Activated T-cell treated with anti-CD3 and anti-CD28 coated beads, Interleukin-2, amount 50 U/mL, for 24 hours (primary cell): ENCODE data around the gene EPC2.
"Not testable (repeated sequence)": the region's sequence is repeated elsewhere in the genome, so short reads cannot be mapped to it uniquely, and the experiment has no call there.

Experiments used
- DNase-seq: peaks from one replicate; pipeline ENCODE4 v3.0.0-alpha.2; 2020
- H3K27ac Mint-ChIP-seq: 2 replicates; pipeline ENCODE4 v1.8.0; 2020; ENCODE audit warnings: mild to moderate bottlenecking, mixed read lengths
- H3K27me3 Mint-ChIP-seq: 2 replicates; pipeline ENCODE4 v1.8.0; 2020; ENCODE audit warnings: mixed read lengths
- H3K36me3 Mint-ChIP-seq: 2 replicates; pipeline ENCODE4 v1.8.0; 2020; ENCODE audit warnings: low read depth, mixed read lengths
- H3K4me1 Mint-ChIP-seq: 2 replicates; pipeline ENCODE4 v1.8.0; 2020; ENCODE audit warnings: low read depth, mixed read lengths
- H3K4me3 Mint-ChIP-seq: 2 replicates; pipeline ENCODE4 v1.8.0; 2020; ENCODE audit warnings: mild to moderate bottlenecking, moderate library complexity, mixed read lengths
- H3K9me3 Mint-ChIP-seq: 2 replicates; pipeline ENCODE4 v1.8.0; 2020; ENCODE audit warnings: mixed read lengths

EPC2 gene

GRCh38 chr2:148675708-148676107 is 31.2 kb downstream of the EPC2 start:
- Mint-ChIP-seq H3K4me3 (no peak overlapping the region), H3K9me3 (peaks cover 2% of the 10 kb centered on the region), H3K4me1 (peaks cover 76% of the 10 kb centered on the region), H3K36me3 (peaks cover 22% of the 10 kb centered on the region), H3K27ac (no peak overlapping the region), H3K27me3 (no peaks in the 10 kb centered on the region)
- DNase-seq: no peak

DNA sequence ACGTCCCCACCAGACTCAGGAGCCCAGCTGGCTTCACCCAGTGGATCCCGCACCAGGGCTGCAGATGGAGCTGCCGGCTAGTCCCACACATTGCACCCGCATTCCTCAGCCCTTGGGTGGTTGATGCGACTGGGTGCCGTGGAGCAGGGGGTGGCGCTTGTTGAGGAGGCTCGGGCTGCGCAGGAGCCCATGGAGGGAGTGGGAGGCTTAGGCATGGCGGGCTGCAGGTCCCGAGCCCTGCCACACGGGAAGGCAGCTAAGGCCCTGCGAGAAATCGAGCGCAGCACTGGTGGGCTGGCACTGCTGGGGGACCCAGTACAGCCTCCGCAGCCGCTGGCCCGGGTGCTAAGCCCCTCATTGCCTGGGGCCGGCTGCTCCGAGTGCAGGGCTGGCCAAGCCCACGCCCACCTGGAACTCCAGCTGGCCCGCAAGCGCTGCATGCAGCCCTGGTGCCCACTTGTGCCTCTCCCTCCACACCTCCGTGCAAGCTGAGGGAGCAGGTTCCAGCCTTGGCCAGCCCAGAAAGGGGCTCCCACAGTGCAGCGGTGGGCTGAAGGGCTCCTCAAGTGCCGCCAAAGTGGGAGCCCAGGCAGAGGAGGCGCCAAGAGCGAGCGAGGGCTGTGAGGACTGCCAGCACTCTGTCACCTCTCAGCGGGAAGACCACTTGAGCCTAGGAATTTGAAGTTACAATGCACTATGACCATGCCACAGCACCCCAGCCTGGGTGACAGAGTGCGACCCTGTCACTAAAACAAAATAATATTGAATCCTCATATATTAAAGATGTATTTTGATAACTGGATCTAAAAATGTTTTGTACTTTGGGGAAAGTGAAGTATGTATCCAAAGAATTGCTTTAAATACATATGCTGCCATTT is 34.0 kb downstream of the EPC2 start:
- not testable (repeated sequence) for H3K4me3 Mint-ChIP-seq, H3K9me3 Mint-ChIP-seq, DNase-seq, H3K27ac Mint-ChIP-seq, H3K27me3 Mint-ChIP-seq
- H3K4me1 Mint-ChIP-seq: peaks cover 74% of the 10 kb centered on the region
- peaks cover 20% of the 10 kb centered on the region for H3K36me3 Mint-ChIP-seq

GRCh38 chr2:148680462-148680861 is 35.9 kb downstream of the EPC2 start:
- Mint-ChIP-seq H3K27me3 (no peaks in the 10 kb centered on the region), H3K4me3 (no peak overlapping the region), H3K4me1 (peaks cover 67% of the 10 kb centered on the region)

GRCh38 chr2:148681443-148681842 is 36.9 kb downstream of the EPC2 start:
- Mint-ChIP-seq H3K4me3 (no peak overlapping the region), H3K27ac (no peak overlapping the region), H3K4me1 (peaks cover 67% of the 10 kb centered on the region)

More at GRCh38 chr2:148680462-148680861, 35.9 kb downstream of the EPC2 start:
- H3K27ac Mint-ChIP-seq: peak overlapping the region; percentile 6
- H3K9me3 Mint-ChIP-seq: peaks cover 3% of the 10 kb centered on the region
- DNase-seq: no peak
- H3K36me3 Mint-ChIP-seq: peaks cover 17% of the 10 kb centered on the region

DNA sequence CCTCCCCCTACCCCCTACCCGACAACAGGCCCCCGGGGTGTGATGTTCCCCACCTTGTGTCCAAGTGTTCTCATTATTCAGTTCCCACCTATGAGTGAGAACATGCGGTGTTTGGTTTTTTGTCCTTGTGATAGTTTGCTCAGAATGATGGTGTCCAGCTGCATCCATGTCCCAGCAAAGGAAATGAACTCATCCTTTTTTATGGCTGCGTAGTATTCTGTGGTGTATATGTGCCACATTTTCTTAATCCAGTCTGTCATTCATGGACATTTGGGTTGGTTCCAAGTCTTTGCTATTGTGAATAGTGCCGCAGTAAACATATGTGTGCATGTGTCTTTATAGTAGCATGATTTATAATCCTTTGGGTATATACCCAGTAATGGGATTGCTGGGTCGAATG is 37.3 kb downstream of the EPC2 start:
- H3K4me3 Mint-ChIP-seq, DNase-seq, H3K27ac Mint-ChIP-seq, H3K27me3 Mint-ChIP-seq, H3K9me3 Mint-ChIP-seq: not testable (repeated sequence)
- Mint-ChIP-seq H3K36me3 (peaks cover 17% of the 10 kb centered on the region), H3K4me1 (peaks cover 67% of the 10 kb centered on the region)

More at GRCh38 chr2:148681443-148681842, 36.9 kb downstream of the EPC2 start:
- DNase-seq: no peak
- H3K27me3 Mint-ChIP-seq: no peaks in the 10 kb centered on the region
- H3K36me3 Mint-ChIP-seq: peaks cover 17% of the 10 kb centered on the region
- H3K9me3 Mint-ChIP-seq: peaks cover 3% of the 10 kb centered on the region

- peaks cover 26% of the 10 kb centered on the region for H3K36me3 Mint-ChIP-seq
- H3K9me3 Mint-ChIP-seq: peaks cover 5% of the 10 kb centered on the region
- H3K4me1 Mint-ChIP-seq: peaks cover 70% of the 10 kb centered on the region
- no peak overlapping the region for H3K27ac Mint-ChIP-seq
- H3K4me3 Mint-ChIP-seq: no peak overlapping the region
- H3K27me3 Mint-ChIP-seq: no peaks in the 10 kb centered on the region
- no peak for DNase-seq
Observed at GRCh38 chr2:148684507-148684906, 40.0 kb downstream of the EPC2 start.

DNA sequence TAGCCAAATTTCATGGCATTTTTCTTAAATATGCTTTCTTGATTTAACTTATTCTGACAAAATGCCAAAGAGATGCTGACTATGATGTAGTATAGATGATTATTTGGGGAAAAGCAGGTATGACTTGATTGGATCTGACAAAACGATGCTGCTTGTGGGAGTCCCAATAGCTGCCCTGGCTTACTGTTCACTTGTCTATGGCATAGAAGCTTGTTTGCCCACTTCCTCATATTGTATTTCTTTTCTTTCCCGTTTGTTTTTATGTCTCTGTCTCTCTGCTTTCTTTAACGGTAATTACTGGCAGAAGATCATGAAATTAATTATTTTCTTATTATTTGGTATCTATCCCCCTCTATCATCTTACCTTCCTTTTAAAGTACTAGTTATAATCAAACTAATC is 43.0 kb downstream of the EPC2 start:
- no peak overlapping the region for H3K4me3 Mint-ChIP-seq
- DNase-seq: no peak
- peaks cover 52% of the 10 kb centered on the region for H3K4me1 Mint-ChIP-seq
- H3K27me3 Mint-ChIP-seq: no peaks in the 10 kb centered on the region
- peaks cover 2% of the 10 kb centered on the region for H3K9me3 Mint-ChIP-seq
- no peak overlapping the region for H3K27ac Mint-ChIP-seq
- peaks cover 42% of the 10 kb centered on the region for H3K36me3 Mint-ChIP-seq

- H3K27me3 Mint-ChIP-seq, DNase-seq, H3K4me3 Mint-ChIP-seq, H3K27ac Mint-ChIP-seq, H3K9me3 Mint-ChIP-seq: not testable (repeated sequence)
- Mint-ChIP-seq H3K36me3 (peaks cover 45% of the 10 kb centered on the region), H3K4me1 (peaks cover 49% of the 10 kb centered on the region)
Observed at GRCh38 chr2:148688011-148688410, 43.5 kb downstream of the EPC2 start.

GRCh38 chr2:148696985-148697384 is 52.4 kb downstream of the EPC2 start:
- DNase-seq: no peak
- peaks cover 27% of the 10 kb centered on the region for H3K9me3 Mint-ChIP-seq
- no peak overlapping the region for H3K27ac Mint-ChIP-seq
- peaks cover 93% of the 10 kb centered on the region for H3K36me3 Mint-ChIP-seq
- H3K4me1 Mint-ChIP-seq: peaks cover 36% of the 10 kb centered on the region
- no peak overlapping the region for H3K4me3 Mint-ChIP-seq
- H3K27me3 Mint-ChIP-seq: no peaks in the 10 kb centered on the region

DNA sequence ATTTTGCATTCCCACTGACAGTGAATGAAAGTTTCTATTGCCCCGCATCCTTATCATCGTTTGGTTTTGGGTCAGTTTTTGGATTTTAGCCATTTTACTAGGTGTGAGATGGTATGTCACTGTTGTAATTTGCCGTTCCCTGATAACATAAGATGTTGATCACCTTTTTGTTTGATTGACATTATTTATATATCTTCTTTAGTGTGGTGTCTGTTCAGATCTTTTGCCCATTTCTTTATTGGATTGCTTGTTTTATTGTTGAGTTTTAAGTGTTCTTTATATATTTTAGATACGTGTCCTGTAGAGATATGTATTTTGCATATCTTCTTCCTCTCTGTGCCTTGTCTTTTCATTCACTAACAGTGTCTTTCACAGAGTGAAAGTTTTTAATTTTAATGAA is 55.3 kb downstream of the EPC2 start:
- Mint-ChIP-seq H3K9me3 (peaks cover 35% of the 10 kb centered on the region), H3K36me3 (peaks cover 96% of the 10 kb centered on the region), H3K27ac (no peak overlapping the region), H3K4me1 (peaks cover 48% of the 10 kb centered on the region), H3K27me3 (no peaks in the 10 kb centered on the region), H3K4me3 (no peak overlapping the region)
- DNase-seq: no peak

- DNase-seq: no peak
- Mint-ChIP-seq H3K27me3 (no peaks in the 10 kb centered on the region), H3K36me3 (peaks cover 96% of the 10 kb centered on the region), H3K4me3 (no peak overlapping the region), H3K9me3 (peaks cover 37% of the 10 kb centered on the region), H3K27ac (no peak overlapping the region), H3K4me1 (peaks cover 38% of the 10 kb centered on the region)
Observed at GRCh38 chr2:148701039-148701438, 56.5 kb downstream of the EPC2 start.

- no peak for DNase-seq
- H3K4me3 Mint-ChIP-seq: no peak overlapping the region
- H3K27me3 Mint-ChIP-seq: no peaks in the 10 kb centered on the region
- H3K4me1 Mint-ChIP-seq: peaks cover 38% of the 10 kb centered on the region
- peak overlapping the region; percentile 79 for H3K27ac Mint-ChIP-seq
- peaks cover 96% of the 10 kb centered on the region for H3K36me3 Mint-ChIP-seq
- peaks cover 40% of the 10 kb centered on the region for H3K9me3 Mint-ChIP-seq
Observed at GRCh38 chr2:148701877-148702276, 57.3 kb downstream of the EPC2 start.

DNA sequence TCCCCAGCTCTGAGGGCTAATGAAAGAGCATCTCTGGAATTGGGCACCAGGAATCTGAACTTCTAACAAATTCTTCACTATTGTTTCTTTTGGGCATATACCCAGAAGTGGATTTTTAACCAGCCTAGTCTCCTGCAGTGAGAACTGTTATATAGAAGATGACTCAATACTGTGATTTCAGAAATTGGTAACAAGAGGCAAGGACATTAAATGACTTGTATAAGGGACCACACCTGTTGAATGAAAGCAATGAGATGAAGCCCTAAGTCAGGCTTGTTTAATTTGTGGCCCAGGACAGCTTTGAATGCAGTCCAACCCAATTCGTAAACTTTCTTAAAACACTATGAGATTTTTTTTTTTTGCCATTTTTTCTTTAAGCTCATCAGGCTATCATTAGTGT is 57.9 kb downstream of the EPC2 start:
- peaks cover 42% of the 10 kb centered on the region for H3K4me1 Mint-ChIP-seq
- H3K9me3 Mint-ChIP-seq: peaks cover 42% of the 10 kb centered on the region
- H3K27me3 Mint-ChIP-seq: no peaks in the 10 kb centered on the region
- H3K36me3 Mint-ChIP-seq: peaks cover 94% of the 10 kb centered on the region
- DNase-seq: no peak
- no peak overlapping the region for H3K4me3 Mint-ChIP-seq
- peak overlapping the region; percentile 79 for H3K27ac Mint-ChIP-seq

DNA sequence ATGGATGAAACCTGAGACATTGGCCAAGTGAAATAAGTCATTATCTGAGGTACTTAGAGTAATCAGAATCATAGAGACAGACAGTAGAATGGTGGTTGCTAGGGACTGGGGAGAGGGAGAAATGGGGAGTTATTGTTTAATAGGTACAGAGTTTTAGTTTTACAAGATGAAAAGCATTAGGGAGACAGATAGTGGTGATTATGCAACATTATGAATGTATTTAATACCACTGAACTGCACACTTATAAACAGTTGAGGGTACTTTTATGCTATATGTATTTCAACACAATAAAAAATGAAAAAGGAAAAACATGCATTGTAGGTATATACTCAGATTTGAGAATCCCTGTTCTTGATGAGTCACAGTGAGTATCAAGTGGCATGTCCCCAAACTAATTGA is 59.7 kb downstream of the EPC2 start:
- Mint-ChIP-seq H3K4me3 (no peak overlapping the region), H3K27me3 (no peaks in the 10 kb centered on the region), H3K4me1 (peaks cover 46% of the 10 kb centered on the region), H3K36me3 (peaks cover 90% of the 10 kb centered on the region), H3K27ac (no peak overlapping the region), H3K9me3 (peaks cover 45% of the 10 kb centered on the region)
- no peak for DNase-seq

DNA sequence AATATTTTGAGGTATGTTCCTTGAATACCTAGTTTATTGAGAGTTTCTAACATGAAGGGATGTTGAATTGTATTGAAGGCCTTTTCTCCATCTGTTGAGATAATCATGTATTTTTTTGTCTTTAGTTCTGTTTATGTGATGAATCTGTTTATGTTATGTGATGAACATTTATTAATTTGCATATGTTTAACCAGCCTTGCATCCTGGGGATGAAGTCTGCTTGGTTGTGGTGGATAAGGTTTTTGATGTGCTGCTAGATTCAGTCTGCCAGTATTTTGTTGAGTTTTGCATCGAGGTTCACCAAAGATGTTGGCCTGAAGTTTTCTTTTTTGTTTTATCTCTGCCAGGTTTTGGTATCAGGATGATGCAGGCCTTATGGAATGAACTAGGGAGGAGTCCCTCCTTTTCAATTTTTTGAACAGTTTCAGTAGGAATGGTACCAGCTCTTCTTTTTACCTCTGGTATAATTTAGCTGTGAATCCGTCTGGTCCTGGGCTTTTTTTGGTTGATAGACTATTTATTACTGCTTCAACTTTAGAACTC is 71.9 kb downstream of the EPC2 start:
- no peak for DNase-seq
- Mint-ChIP-seq H3K27ac (no peak overlapping the region), H3K27me3 (no peaks in the 10 kb centered on the region), H3K4me3 (no peak overlapping the region), H3K9me3 (peaks cover 11% of the 10 kb centered on the region), H3K36me3 (peaks cover 71% of the 10 kb centered on the region), H3K4me1 (peaks cover 88% of the 10 kb centered on the region)
